Esophagus muscularis mucosa (tissue), 4 donors: ENCODE data around the gene MRTFA. TPM values are rescaled to one million over a fixed set of nuclear protein-coding genes. Genes with fewer than 3 reads are reported as not detected.

ENCODE experiments used
- DNase-seq: peaks from one replicate; pipeline ENCODE4 v3.0.0-alpha.2; 2017; ENCODE audit errors: extremely low spot score
- H3K27ac ChIP-seq, 4 donors: fragments of 200-600 bp; sonication (generic); replicated peaks in 1 of 4; 1 replicate in 3 of 4; 2 replicates in 1 of 4; pipeline ENCODE4 v1.5.1; 2016 to 2019; ENCODE audit warnings: mild to moderate bottlenecking in 1 of 4
- H3K27me3 ChIP-seq, 4 donors: fragments of 200-600 bp; sonication (generic); one replicate each; pipeline versions ENCODE4 v1.5.1 to v1.6.0; 2016 to 2019
- H3K36me3 ChIP-seq, 4 donors: fragments of 200-600 bp; sonication (generic); one replicate each; pipeline ENCODE4 v1.5.1; 2016 to 2019
- H3K4me1 ChIP-seq, 4 donors: fragments of 200-600 bp; sonication (generic); one replicate each; pipeline ENCODE4 v1.5.1; 2016 to 2019
- H3K4me3 ChIP-seq, 4 donors: fragments of 200-600 bp; sonication (generic); 1 replicate in 2 of 4; 2 replicates in 2 of 4; pipeline ENCODE4 v1.5.1; 2016 to 2019; ENCODE audit warnings: mild to moderate bottlenecking in 4 of 4, moderate library complexity in 1 of 4
- H3K9me3 ChIP-seq, 4 donors: fragments of 200-600 bp; sonication (generic); 1 replicate in 3 of 4; 2 replicates in 1 of 4; pipeline ENCODE4 v1.5.1; 2016 to 2019
- EP300 ChIP-seq: sonication (generic); formaldehyde crosslinking; IDR thresholded peaks from one replicate; pipeline ENCODE4 v1.6.1; 2017; ENCODE audit warnings: antibody characterized with exemption
- POLR2A ChIP-seq: fragments of 450-650 bp; IDR thresholded peaks from one replicate; pipeline ENCODE4 v1.6.1; 2017; ENCODE audit warnings: antibody characterized with exemption, moderate library complexity, mild to moderate bottlenecking, low read depth
- POLR2AphosphoS5 ChIP-seq, 2 donors: sonication (generic); formaldehyde crosslinking; IDR thresholded peaks; one replicate each; pipeline ENCODE4 v1.6.1; 2017; ENCODE audit warnings: antibody characterized with exemption in 2 of 2
- WGBS: methylation state at CpG from one replicate; pipeline ENCODE4 v1.1.5; 2018; 5-methylcytosine and 5-hydroxymethylcytosine counted together
- intact Hi-C: fragments of 100-400 bp; cut with DNase I; formaldehyde crosslinking; loops from one replicate; pipeline ENCODE4 v1.15.1; 2023
- total RNA-seq, 4 donors: library from RNA; depleted of rRNA; stranded (reverse); fragments of >200 nt; gene quantifications; one replicate each; pipeline versions ENCODE4 v1.1.0 to v1.2.1, GENCODE V29; 2016
- TF ChIP-seq, protein P1 (sequence below), 3 experiments: fragments of 200-600 bp in 2 of 3; fragments of 450-650 bp in 1 of 3; sonication (generic) in 2 of 3; IDR thresholded peaks; one replicate each; pipeline ENCODE4 v1.5.1; 2017 to 2019; ENCODE audit warnings: antibody characterized with exemption in 3 of 3, mild to moderate bottlenecking in 2 of 3, moderate library complexity in 1 of 3

MRTFA gene
- total RNA-seq, 4 donors from 2014 or later, result 55.6 to 88.7 (median 73.6) TPM

DNA sequence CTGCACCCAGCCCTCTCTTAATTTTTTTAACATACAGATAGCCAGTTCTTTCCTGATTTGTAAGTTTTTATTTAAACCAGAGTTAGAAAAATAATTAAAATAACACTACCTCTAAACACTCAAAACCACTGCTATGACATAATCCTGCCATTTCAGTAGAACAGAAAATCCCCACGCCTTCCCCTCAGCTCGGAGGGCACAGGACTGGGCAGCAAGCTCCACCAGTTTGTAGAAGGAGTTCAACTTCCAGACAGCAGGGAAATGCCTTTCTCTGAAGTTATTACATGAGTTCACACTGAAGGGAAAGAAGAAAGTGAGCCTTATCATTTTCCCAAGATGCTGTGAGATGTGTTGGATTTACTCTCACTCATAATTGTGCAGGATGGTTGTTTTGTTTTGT is 114.4 kb downstream of the MRTFA start:
- H3K27ac ChIP-seq, result no peak overlapping the region
- H3K36me3 ChIP-seq, result peaks cover 0 to 8% (median 3%) of the 10 kb centered on the region in 4 donors
- H3K4me1 ChIP-seq, result peaks cover 6 to 29% (median 15%) of the 10 kb centered on the region in 4 donors
- no peaks in the 10 kb centered on the region for H3K27me3 ChIP-seq
- TF ChIP-seq, protein P1, sequence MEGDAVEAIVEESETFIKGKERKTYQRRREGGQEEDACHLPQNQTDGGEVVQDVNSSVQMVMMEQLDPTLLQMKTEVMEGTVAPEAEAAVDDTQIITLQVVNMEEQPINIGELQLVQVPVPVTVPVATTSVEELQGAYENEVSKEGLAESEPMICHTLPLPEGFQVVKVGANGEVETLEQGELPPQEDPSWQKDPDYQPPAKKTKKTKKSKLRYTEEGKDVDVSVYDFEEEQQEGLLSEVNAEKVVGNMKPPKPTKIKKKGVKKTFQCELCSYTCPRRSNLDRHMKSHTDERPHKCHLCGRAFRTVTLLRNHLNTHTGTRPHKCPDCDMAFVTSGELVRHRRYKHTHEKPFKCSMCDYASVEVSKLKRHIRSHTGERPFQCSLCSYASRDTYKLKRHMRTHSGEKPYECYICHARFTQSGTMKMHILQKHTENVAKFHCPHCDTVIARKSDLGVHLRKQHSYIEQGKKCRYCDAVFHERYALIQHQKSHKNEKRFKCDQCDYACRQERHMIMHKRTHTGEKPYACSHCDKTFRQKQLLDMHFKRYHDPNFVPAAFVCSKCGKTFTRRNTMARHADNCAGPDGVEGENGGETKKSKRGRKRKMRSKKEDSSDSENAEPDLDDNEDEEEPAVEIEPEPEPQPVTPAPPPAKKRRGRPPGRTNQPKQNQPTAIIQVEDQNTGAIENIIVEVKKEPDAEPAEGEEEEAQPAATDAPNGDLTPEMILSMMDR (IDR thresholded peaks at IDR 0.05), result no peak
- TF ChIP-seq POLR2A (no peak), EP300 (no peak), POLR2AphosphoS5 (IDR thresholded peaks at IDR 0.05) (no peak)
- no peaks in the 10 kb centered on the region for H3K9me3 ChIP-seq
- DNase-seq, result no peak
- H3K4me3 ChIP-seq, result no peak overlapping the region
- intact Hi-C loops, result no loop called here
- 80% methylated on average over 2 of the region's 2 CpGs for WGBS

DNA sequence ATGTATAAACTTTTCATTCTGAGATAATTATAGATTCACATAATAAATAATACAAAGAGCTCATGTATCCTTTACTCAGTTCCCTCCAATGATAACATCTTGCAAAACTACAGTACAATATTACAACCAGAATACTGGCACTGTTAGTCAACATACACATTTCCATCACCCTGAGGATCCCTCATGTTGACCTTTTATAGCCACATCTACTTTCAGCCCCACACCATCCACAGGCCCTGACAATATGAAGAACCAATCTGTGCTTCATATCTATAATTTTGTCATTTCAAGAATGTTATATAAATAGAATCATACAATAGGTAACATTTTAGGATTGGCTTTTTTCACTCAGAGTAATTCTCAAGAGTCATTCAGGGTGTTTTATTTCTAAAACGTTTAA is 115.5 kb downstream of the MRTFA start:
- intact Hi-C loops, result no loop called here
- H3K9me3 ChIP-seq, result no peaks in the 10 kb centered on the region
- no peaks in the 10 kb centered on the region for H3K27me3 ChIP-seq
- DNase-seq, result no peak
- H3K4me3 ChIP-seq, result no peak overlapping the region
- WGBS, result 58% methylated on average over 1 of the region's 1 CpG
- TF ChIP-seq POLR2AphosphoS5 (IDR thresholded peaks at IDR 0.05) (no peak), EP300 (no peak)
- TF ChIP-seq, protein P1 (IDR thresholded peaks at IDR 0.05), result no peak
- H3K27ac ChIP-seq, result no peak overlapping the region
- peaks cover 0 to 8% (median 3%) of the 10 kb centered on the region in 4 donors for H3K36me3 ChIP-seq
- peaks cover 6 to 37% (median 23%) of the 10 kb centered on the region in 4 donors for H3K4me1 ChIP-seq

DNA sequence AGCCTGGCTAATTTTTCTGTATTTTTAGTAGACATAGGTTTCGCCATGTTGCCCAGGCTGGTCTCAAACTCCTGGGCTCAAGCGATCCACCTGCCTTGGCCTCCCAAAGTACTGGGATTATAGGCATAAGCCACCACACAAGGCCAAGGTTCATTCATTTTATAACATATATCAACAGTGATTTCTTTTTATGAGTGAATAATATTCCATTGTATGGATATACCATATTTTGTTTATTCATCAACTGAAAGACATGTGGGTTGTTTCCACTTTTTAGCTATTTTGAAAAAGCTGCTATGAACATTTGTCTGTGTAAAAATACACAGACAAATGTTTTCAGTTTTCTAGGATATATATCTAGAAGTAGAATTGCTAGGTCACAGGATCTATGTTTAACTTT is 116.0 kb downstream of the MRTFA start:
- 100% methylated on average over 2 of the region's 2 CpGs for WGBS
- H3K4me1 ChIP-seq, result peaks cover 6 to 32% (median 23%) of the 10 kb centered on the region in 4 donors
- no peaks in the 10 kb centered on the region for H3K27me3 ChIP-seq
- TF ChIP-seq POLR2AphosphoS5 (IDR thresholded peaks at IDR 0.05) (no peak), EP300 (no peak), POLR2A (no peak)
- TF ChIP-seq, protein P1 (IDR thresholded peaks at IDR 0.05), result no peak
- no peaks in the 10 kb centered on the region for H3K9me3 ChIP-seq
- no peak for DNase-seq
- H3K36me3 ChIP-seq, result peaks cover 0 to 8% (median 3%) of the 10 kb centered on the region in 4 donors
- no peak overlapping the region for H3K4me3 ChIP-seq
- H3K27ac ChIP-seq, result no peak overlapping the region
- intact Hi-C loops, result no loop called here

DNA sequence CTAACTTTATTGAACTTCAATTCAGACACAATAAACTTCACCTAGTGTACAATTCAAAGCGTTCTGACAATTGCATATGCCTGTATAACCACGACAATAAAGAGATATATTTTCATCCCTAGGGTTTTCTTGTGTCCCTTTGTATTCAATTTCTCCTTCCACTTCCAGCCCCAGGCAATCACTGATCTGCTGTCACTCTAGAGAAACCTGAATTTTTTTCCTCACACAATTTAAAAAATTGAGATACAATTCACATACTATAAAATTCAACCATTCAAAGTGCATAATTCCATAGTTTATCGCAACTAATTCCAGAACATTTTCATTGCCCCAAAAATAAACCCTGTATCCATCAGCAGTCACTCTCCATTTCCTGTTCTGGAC is 116.6 kb downstream of the MRTFA start:
- WGBS, result 93% methylated on average over 3 of the region's 3 CpGs
- intact Hi-C loops, result no loop called here
- no peak overlapping the region for H3K4me3 ChIP-seq

More for the DNA sequence above, 116.6 kb downstream of the MRTFA start:
- no peak overlapping the region for H3K27ac ChIP-seq
- H3K36me3 ChIP-seq, result peaks cover 0 to 8% (median 3%) of the 10 kb centered on the region in 4 donors
- no peaks in the 10 kb centered on the region for H3K27me3 ChIP-seq
- TF ChIP-seq POLR2A, result no peak
- TF ChIP-seq POLR2AphosphoS5 (IDR thresholded peaks at IDR 0.05), result no peak
- TF ChIP-seq EP300, result no peak
- TF ChIP-seq, protein P1 (IDR thresholded peaks at IDR 0.05), result no peak
- no peaks in the 10 kb centered on the region for H3K9me3 ChIP-seq
- no peak for DNase-seq
- peaks cover 6 to 31% (median 20%) of the 10 kb centered on the region in 4 donors for H3K4me1 ChIP-seq
